HepG2 (cell line): ENCODE data around the gene PKIB. TPM values are rescaled to one million over a fixed set of nuclear protein-coding genes. Genes with fewer than 3 reads are reported as not detected.

ENCODE experiments used
- ATAC-seq: fragments of 200-7000 bp; cut with Tn5 transposase; 3 replicates; pipeline ENCODE4 v1.9.1; 2020; ENCODE audit warnings: mild to moderate bottlenecking, moderate library complexity
- BruUV-seq: library from RNA; stranded (reverse); fragments of 400-500 nt; replicated peaks from 2 replicates; lab custom pipeline; 2021; lab: Mats Ljungman, UMichigan
- CTCF ChIA-PET: fragments of 300-600 bp; formaldehyde crosslinking; extraction: SDS; loops from one replicate; lab custom pipeline; 2021; ENCODE audit warnings: low total read pairs, inconsistent platforms, low intra/inter-chr PET ratio; lab: Yijun Ruan, JAX
- POLR2A ChIA-PET: fragments of 350-600 bp; sonication (Branson Sonifier 250); formaldehyde crosslinking; loops from one replicate; lab custom pipeline; 2020; ENCODE audit warnings: antibody characterized with exemption, inconsistent platforms; lab: Yijun Ruan, JAX
- DNase-seq: peaks from one replicate; pipeline ENCODE4 v3.0.0-alpha.2; 2015; ENCODE audit warnings: low spot score
- FAIRE-seq: peaks from 3 replicates; lab custom pipeline; 2011; peaks lifted over from hg19 to GRCh38; lab: Jason Lieb, UNC
- H2AFZ ChIP-seq: one replicate; pipeline ENCODE4 v1.6.1; 2011; ENCODE audit warnings: low read length, inconsistent platforms
- H3K27ac ChIP-seq: fragments of 300-600 bp; 3 replicates; pipeline ENCODE4 v1.8.0; 2011; ENCODE audit warnings: mixed run types, mild to moderate bottlenecking, mixed read lengths, low read length, inconsistent platforms; ENCODE audit not compliant: insufficient read depth; ENCODE audit errors: extremely low read length
- H3K27me3 ChIP-seq, 2 experiments: fragments of 200-600 bp in 1 of 2; 2 replicates in 1 of 2; 3 replicates in 1 of 2; pipeline versions ENCODE4 v1.6.0 to v1.8.0; 2011; ENCODE audit warnings: low read length in 2 of 2, mild to moderate bottlenecking in 2 of 2, moderate library complexity in 2 of 2, inconsistent platforms in 1 of 2; ENCODE audit not compliant: insufficient read depth in 2 of 2, control insufficient read depth in 1 of 2
- H3K36me3 ChIP-seq, 2 experiments: fragments of 200-600 bp in 1 of 2; replicated peaks in 1 of 2; 2 replicates in 1 of 2; 3 replicates in 1 of 2; pipeline versions ENCODE4 v1.5.1 to v1.8.0; 2011; ENCODE audit warnings: low read length in 2 of 2, inconsistent platforms in 1 of 2; ENCODE audit not compliant: insufficient read depth in 2 of 2, control insufficient read depth in 1 of 2
- H3K4me1 ChIP-seq: 2 replicates; pipeline ENCODE4 v1.5.1; 2012; ENCODE audit warnings: low read length, inconsistent platforms; ENCODE audit not compliant: insufficient read depth
- H3K4me2 ChIP-seq: 2 replicates; pipeline ENCODE4 v1.6.0; 2011; ENCODE audit warnings: low read depth, low read length, inconsistent platforms
- H3K4me3 ChIP-seq, 3 experiments: fragments of 200-600 bp in 1 of 3; sonication (generic), shearing (Covaris generic) in 1 of 3; replicated peaks in 1 of 3; 2 replicates each; pipeline ENCODE4 v1.5.1; 2011 to 2016; ENCODE audit warnings: low read length in 3 of 3, inconsistent platforms in 2 of 3, low read depth in 2 of 3, mild to moderate bottlenecking in 2 of 3, control low read depth in 1 of 3, mixed read lengths in 1 of 3; ENCODE audit not compliant: insufficient read depth in 1 of 3
- H3K79me2 ChIP-seq: one replicate; pipeline ENCODE4 v1.6.1; 2011; ENCODE audit warnings: low read length, inconsistent platforms; ENCODE audit not compliant: insufficient read depth
- H3K9ac ChIP-seq: 2 replicates; pipeline ENCODE4 v1.6.0; 2011; ENCODE audit warnings: mild to moderate bottlenecking, low read depth, low read length, inconsistent platforms; ENCODE audit not compliant: insufficient read depth
- H3K9me3 ChIP-seq: 2 replicates; pipeline ENCODE4 v1.5.1; 2012; ENCODE audit warnings: mild to moderate bottlenecking, low read length
- H4K20me1 ChIP-seq: 2 replicates; pipeline ENCODE4 v1.6.0; 2011; ENCODE audit warnings: inconsistent platforms, mild to moderate bottlenecking, low read length, moderate library complexity; ENCODE audit not compliant: insufficient read depth
- ATF6 ChIP-seq: sonication (generic); formaldehyde crosslinking; conservative IDR thresholded peaks from 2 replicates; pipeline ENCODE4 v1.4.0; 2020; ENCODE audit warnings: missing genetic modification reagents
- FOXO4 ChIP-seq: sonication (generic); formaldehyde crosslinking; conservative IDR thresholded peaks from 2 replicates; pipeline ENCODE4 v1.8.1; 2023; ENCODE audit warnings: missing genetic modification reagents
- ISX ChIP-seq: sonication (generic); formaldehyde crosslinking; conservative IDR thresholded peaks from 2 replicates; pipeline ENCODE4 v1.5.0; 2020; ENCODE audit warnings: missing genetic modification reagents
- MTERF4 ChIP-seq: sonication (generic); formaldehyde crosslinking; IDR thresholded peaks from 2 replicates; pipeline ENCODE4 v1.8.0; 2023; ENCODE audit warnings: mild to moderate bottlenecking, missing genetic modification reagents
- NFE2 ChIP-seq: sonication (generic); formaldehyde crosslinking; IDR thresholded peaks from 2 replicates; pipeline ENCODE4 v1.4.0; 2020; ENCODE audit warnings: missing genetic modification reagents
- PAF1 ChIP-seq: IDR thresholded peaks from 2 replicates; pipeline ENCODE4 v1.6.1; 2016; ENCODE audit warnings: missing genetic modification reagents, missing compliant biosample characterization
- SIN3B ChIP-seq: fragments of 150-350 bp; IDR thresholded peaks from 2 replicates; pipeline ENCODE4 v1.6.1; 2014; ENCODE audit warnings: low read length
- TGIF2 ChIP-seq: IDR thresholded peaks from 2 replicates; pipeline ENCODE4 v1.6.1; 2016; ENCODE audit warnings: control low read depth, missing compliant biosample characterization
- TRAFD1 ChIP-seq: sonication (generic); formaldehyde crosslinking; IDR thresholded peaks from 2 replicates; pipeline ENCODE4 v1.5.1; 2020; ENCODE audit warnings: missing genetic modification reagents, mild to moderate bottlenecking, borderline replicate concordance
- ZNF224 ChIP-seq: sonication (generic); formaldehyde crosslinking; IDR thresholded peaks from 2 replicates; pipeline ENCODE4 v1.5.0; 2020; ENCODE audit warnings: mild to moderate bottlenecking, missing genetic modification reagents
- ZNF335 ChIP-seq: sonication (generic); formaldehyde crosslinking; IDR thresholded peaks from 2 replicates; pipeline ENCODE4 v1.4.0; 2020; ENCODE audit warnings: missing genetic modification reagents
- ZNF33A ChIP-seq: sonication (generic); formaldehyde crosslinking; IDR thresholded peaks from 2 replicates; pipeline ENCODE4 v1.5.1; 2020; ENCODE audit warnings: missing genetic modification reagents, mild to moderate bottlenecking, moderate library complexity, borderline replicate concordance
- ZNF350 ChIP-seq: sonication (generic); formaldehyde crosslinking; IDR thresholded peaks from 2 replicates; pipeline ENCODE4 v1.4.0; 2020; ENCODE audit warnings: mild to moderate bottlenecking, low read depth, missing genetic modification reagents, borderline replicate concordance
- ZNF570 ChIP-seq: sonication (generic); formaldehyde crosslinking; IDR thresholded peaks from 2 replicates; pipeline ENCODE4 v1.4.0; 2020; ENCODE audit warnings: mild to moderate bottlenecking, missing genetic modification reagents, borderline replicate concordance
- ZNF670 ChIP-seq: sonication (generic); formaldehyde crosslinking; IDR thresholded peaks from 2 replicates; pipeline ENCODE4 v1.8.0; 2022; ENCODE audit warnings: mild to moderate bottlenecking, missing genetic modification reagents, borderline replicate concordance
- ZNF737 ChIP-seq: sonication (generic); formaldehyde crosslinking; IDR thresholded peaks from 2 replicates; pipeline ENCODE4 v1.5.0; 2020; ENCODE audit warnings: missing genetic modification reagents, mild to moderate bottlenecking, borderline replicate concordance
- ZNF878 ChIP-seq: sonication (generic); formaldehyde crosslinking; IDR thresholded peaks from 2 replicates; pipeline ENCODE4 v1.8.1; 2023; ENCODE audit warnings: mild to moderate bottlenecking, missing genetic modification reagents, moderate library complexity
- in situ Hi-C: cut with HindIII; loops from 2 replicates; pipeline ENCODE4 v1.10.0; 2017; ENCODE audit warnings: low pct_unique_long_range_greater_than_20kb; ENCODE audit not compliant: extremely low pct_ligation_motif_present
- intact Hi-C: fragments of 100-400 bp; cut with micrococcal nuclease; formaldehyde crosslinking; loops from one replicate; pipeline ENCODE4 v1.10.0; 2022; ENCODE audit not compliant: unreplicated experiment
- polyA plus RNA-seq, 8 experiments: library from polyadenylated mRNA; depleted of rRNA in 3 of 8; stranded (reverse) in 7 of 8; unstranded in 1 of 8; fragments of >200 nt; fragmentation: Illumina TruSeq in 4 of 8; extraction: Trizol in 4 of 8; gene quantifications; 2 replicates each; pipeline versions ENCODE4 v1.2.1 to v1.2.3, GENCODE V29; 2011 to 2016; ENCODE audit warnings: low read depth in 4 of 8, missing spikeins in 1 of 8, mixed read lengths in 1 of 8; ENCODE audit not compliant: insufficient read depth in 1 of 8
- total RNA-seq, 5 experiments: library from RNA; depleted of rRNA; stranded (reverse); fragments of >200 nt; fragmentation: Illumina TruSeq; extraction: Trizol; gene quantifications; 2 replicates each; pipeline ENCODE4 v1.2.3, GENCODE V29; 2016; ENCODE audit warnings: low read depth in 1 of 5

The PKIB gene
- total and polyA plus RNA-seq, 2 of the 13 experiments (the other 11 are each of a cell fraction or from before 2014, with no cell fraction given), result 1.4 to 1.5 TPM

GRCh38 chr6:122650403-122650802 is 40.2 kb downstream of the PKIB start:
- peaks cover 22% of the 10 kb centered on the region for H3K4me1 ChIP-seq
- no peaks in the 10 kb centered on the region for H3K36me3 ChIP-seq
- ChIA-PET CTCF (no interaction called here), POLR2A (no interaction called here)
- H3K79me2 ChIP-seq, result no peaks in the 10 kb centered on the region
- FAIRE-seq (no peak), ATAC-seq (no peak), DNase-seq (no peak)
- in situ Hi-C loops, result no loop called here
- H3K9me3 ChIP-seq, result no peaks in the 10 kb centered on the region
- no peak overlapping the region for H3K4me3 ChIP-seq
- BruUV-seq, result no TSS peak
- no peak overlapping the region for H2AFZ ChIP-seq
- no peaks in the 10 kb centered on the region for H4K20me1 ChIP-seq
- no peaks in the 10 kb centered on the region for H3K27me3 ChIP-seq
- TF ChIP-seq PAF1 (CRISPR knock-in tag), result no peak
- no peak for TF ChIP-seq ZNF224 (CRISPR knock-in tag)
- no peak for TF ChIP-seq ZNF737 (CRISPR knock-in tag)
- TF ChIP-seq FOXO4 (CRISPR knock-in tag), result no peak
- no peak for TF ChIP-seq ZNF878
- TF ChIP-seq NFE2 (CRISPR knock-in tag), result no peak
- TF ChIP-seq TRAFD1 (CRISPR knock-in tag), result no peak
- no peak for TF ChIP-seq ZNF33A (CRISPR knock-in tag)
- TF ChIP-seq ZNF570 (CRISPR knock-in tag), result no peak
- TF ChIP-seq ZNF670 (CRISPR knock-in tag), result no peak
- TF ChIP-seq ISX, result no peak
- no peak for TF ChIP-seq ZNF350
- TF ChIP-seq ATF6, result no peak
- no peak for TF ChIP-seq ZNF335 (CRISPR knock-in tag)
- TF ChIP-seq TGIF2 (CRISPR knock-in tag), result no peak
- no peak for TF ChIP-seq MTERF4 (CRISPR knock-in tag)
- TF ChIP-seq SIN3B, result no peak
- no peak overlapping the region for H3K9ac ChIP-seq
- intact Hi-C loops, result no loop called here
- H3K27ac ChIP-seq, result no peak overlapping the region
- H3K4me2 ChIP-seq, result no peak overlapping the region
